Spleen (tissue), 7 donors: ENCODE measurements around the gene CHSY3.

Source experiments
- CTCF ChIP-seq, 11 experiments: fragments of 200-600 bp in 7 of 11; fragments of 450-650 bp in 4 of 11; sonication (generic) in 4 of 11; IDR thresholded peaks in 8 of 11; conservative IDR thresholded peaks in 3 of 11; 1 replicate in 7 of 11; 2 replicates in 4 of 11; pipeline versions ENCODE4 v1.4.0 to v1.8.0; 2016 to 2021; ENCODE audit warnings: antibody characterized with exemption in 11 of 11, inconsistent platforms in 4 of 11, mild to moderate bottlenecking in 1 of 11
- POLR2AphosphoS5 ChIP-seq, 3 donors: sonication (generic); formaldehyde crosslinking; IDR thresholded peaks; one replicate each; pipeline ENCODE4 v1.5.1; 2017; ENCODE audit warnings: antibody characterized with exemption in 3 of 3
- donor health status: DM: no; HTN: no; CAD: no; lungs with moderate emphysema.
- donor health status: DM: no; HTN: no; CAD: no.
- donor health status: DM: no; HTN: no; CAD: no.

- TF ChIP-seq POLR2AphosphoS5 (IDR thresholded peaks at IDR 0.05) (no peak), CTCF (IDR thresholded peaks at IDR 0.05 in 8 of 11, conservative IDR thresholded peaks at IDR 0.05 in 3 of 11) (no peak)
These were observed 231.2 kb downstream of the CHSY3 start for GRCh38 chr5:130135506-130135905.
